Tibial nerve (tissue), 3 donors: ENCODE measurements around the gene NQO2.

Experiments used
- POLR2A ChIP-seq, 2 donors: fragments of 450-650 bp; IDR thresholded peaks; one replicate each; pipeline ENCODE4 v1.6.1; 2017; ENCODE audit warnings: antibody characterized with exemption in 2 of 2, mild to moderate bottlenecking in 2 of 2, moderate library complexity in 2 of 2
- TF ChIP-seq, protein P1 (sequence below), 5 experiments: fragments of 200-600 bp in 3 of 5; fragments of 450-650 bp in 2 of 5; sonication (generic) in 3 of 5; IDR thresholded peaks; one replicate each; pipeline ENCODE4 v1.5.1; 2016 to 2019; ENCODE audit warnings: antibody characterized with exemption in 5 of 5, mild to moderate bottlenecking in 3 of 5, moderate library complexity in 2 of 5

DNA sequence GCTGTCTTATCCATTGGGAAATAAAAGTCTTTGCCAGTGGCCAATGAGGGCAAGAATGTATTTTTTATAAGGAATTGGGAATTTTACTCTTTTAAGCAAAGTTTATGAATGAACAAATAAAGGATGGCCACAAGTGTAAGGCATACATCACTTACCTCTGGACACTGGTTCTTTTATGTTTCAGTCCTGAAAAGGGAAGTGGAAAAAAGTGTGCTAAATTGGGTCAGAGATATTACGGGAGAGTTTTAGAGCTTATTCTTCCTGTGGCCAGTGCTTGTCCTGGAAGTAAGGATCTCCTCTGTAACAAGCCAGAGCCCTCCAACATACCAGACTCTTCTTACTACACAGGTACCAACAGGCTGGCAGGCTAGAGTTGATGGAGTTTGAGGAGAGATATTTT, 46.1 kb downstream of the NQO2 start:
- TF ChIP-seq POLR2A (IDR thresholded peaks at IDR 0.05), result no peak
- TF ChIP-seq, protein P1, sequence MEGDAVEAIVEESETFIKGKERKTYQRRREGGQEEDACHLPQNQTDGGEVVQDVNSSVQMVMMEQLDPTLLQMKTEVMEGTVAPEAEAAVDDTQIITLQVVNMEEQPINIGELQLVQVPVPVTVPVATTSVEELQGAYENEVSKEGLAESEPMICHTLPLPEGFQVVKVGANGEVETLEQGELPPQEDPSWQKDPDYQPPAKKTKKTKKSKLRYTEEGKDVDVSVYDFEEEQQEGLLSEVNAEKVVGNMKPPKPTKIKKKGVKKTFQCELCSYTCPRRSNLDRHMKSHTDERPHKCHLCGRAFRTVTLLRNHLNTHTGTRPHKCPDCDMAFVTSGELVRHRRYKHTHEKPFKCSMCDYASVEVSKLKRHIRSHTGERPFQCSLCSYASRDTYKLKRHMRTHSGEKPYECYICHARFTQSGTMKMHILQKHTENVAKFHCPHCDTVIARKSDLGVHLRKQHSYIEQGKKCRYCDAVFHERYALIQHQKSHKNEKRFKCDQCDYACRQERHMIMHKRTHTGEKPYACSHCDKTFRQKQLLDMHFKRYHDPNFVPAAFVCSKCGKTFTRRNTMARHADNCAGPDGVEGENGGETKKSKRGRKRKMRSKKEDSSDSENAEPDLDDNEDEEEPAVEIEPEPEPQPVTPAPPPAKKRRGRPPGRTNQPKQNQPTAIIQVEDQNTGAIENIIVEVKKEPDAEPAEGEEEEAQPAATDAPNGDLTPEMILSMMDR (IDR thresholded peaks at IDR 0.05), result no peak
